SIG-M5 treated with dmso at 0.1 percent for 504 hours (cell line): Measurements from ENCODE around the gene CD99.

Experiments used
- DNase-seq: peaks from one replicate; lab custom pipeline; 2025; ENCODE audit not compliant: unreplicated experiment; lab: John Stamatoyannopoulos, UW

CD99 gene

GRCh38 chrX:2697741-2698299 is 6.7 kb downstream of the CD99 start:
- no peak for DNase-seq

- DNase-seq, result no peak
Measured at GRCh38 chrX:2698604-2699003, 7.5 kb downstream of the CD99 start.

GRCh38 chrX:2699959-2700358 is 8.9 kb downstream of the CD99 start:
- no peak for DNase-seq

GRCh38 chrX:2700405-2701320 is 9.6 kb downstream of the CD99 start:
- DNase-seq, result no peak

DNA sequence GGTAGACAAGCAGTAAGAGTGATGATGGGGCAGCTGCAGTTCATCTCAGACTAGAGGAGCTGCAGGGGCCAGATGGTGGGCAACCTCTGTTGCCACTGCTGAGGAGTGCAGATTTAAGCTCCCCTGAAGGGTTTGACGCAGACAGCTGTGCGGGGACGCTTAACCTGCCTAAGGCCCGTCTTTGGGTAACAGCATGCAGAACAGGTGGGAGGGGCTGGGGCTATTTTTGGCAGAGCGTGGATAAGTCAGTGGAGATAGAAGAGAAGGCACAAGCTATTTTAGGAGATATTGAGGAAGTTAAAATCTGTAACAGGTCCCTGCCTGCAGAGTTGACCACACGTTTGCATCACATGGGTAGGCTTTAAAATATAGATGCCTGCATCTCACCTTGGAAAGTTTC is 10.5 kb downstream of the CD99 start:
- DNase-seq, result no peak

GRCh38 chrX:2703991-2704369 is 12.9 kb downstream of the CD99 start:
- DNase-seq, result no peak

DNA sequence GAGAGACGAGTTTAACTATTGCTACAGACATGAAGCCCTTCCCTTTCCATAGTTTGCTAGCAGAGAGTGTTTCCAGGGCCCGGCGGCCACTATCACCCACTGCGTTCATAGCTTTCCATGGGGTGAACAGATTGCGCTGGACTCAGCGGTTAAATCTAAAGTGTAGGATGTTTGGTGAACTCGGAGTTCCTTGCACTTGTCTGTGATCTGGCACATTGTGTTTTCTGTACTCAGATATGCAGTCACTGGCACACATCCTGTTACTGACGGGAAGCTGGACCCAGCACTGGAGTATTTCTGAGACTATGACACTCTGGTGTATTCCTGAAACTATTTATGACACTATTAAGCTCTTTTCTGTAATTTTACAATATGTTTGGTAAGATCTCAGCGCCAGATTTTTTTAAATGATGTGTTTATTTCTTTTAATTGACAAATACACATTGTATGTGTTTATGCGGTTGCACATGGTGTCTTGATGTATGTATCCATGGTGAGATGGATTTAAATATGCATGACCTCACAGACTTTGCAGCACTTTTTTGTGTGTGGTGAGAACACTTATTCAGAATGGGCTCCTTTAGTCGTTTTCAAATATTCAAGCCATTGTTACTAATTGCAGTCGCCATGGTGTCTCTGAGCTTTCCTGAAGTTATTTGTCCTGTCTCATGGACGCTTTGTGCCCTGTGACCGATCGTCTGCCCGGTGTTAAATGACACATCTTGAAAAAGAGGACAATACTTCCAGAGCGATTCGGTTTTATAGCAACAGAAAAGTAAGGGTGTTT is 14.1 kb downstream of the CD99 start:
- DNase-seq, result no peak

- DNase-seq, result no peak
Measured at GRCh38 chrX:2707334-2707760, 16.3 kb downstream of the CD99 start.

DNA sequence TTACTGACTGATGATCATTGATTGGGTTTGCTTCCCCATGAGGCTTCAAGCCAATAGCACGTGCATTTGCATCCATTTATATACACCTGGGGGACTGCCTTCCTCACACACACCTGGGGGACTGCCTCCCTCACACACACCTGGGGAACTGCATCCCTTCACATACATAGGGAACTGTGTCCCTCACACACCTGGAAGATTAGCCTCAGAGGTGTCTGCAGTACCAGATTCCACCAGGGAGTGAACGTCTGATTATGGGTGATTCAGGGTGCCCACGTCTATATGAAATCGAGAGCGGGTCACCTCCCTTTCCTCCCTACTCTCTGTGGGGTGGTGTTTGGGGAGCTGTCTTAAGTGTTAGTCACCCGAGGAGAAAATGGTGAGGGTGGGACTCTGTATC is 16.9 kb downstream of the CD99 start:
- DNase-seq, result no peak

GRCh38 chrX:2708592-2709188 is 17.6 kb downstream of the CD99 start:
- DNase-seq, result no peak

DNA sequence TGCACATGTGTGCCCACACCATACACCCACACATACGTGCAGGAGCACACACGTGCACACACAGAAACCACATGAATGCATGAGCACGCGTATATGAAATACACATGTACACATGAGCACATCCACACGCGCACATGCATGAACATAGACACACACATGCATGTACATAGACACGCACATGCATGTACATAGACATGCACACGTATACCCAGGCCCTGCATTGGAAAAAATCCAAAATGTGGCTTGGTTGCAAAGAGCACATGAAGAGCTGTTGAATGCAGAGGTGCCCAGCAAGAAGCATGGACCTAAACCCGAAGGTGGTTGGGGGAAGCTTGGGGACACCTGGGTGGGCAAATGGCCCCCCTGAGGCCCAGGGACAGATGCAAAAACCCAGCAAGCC is 18.5 kb downstream of the CD99 start:
- DNase-seq, result no peak

GRCh38 chrX:2710041-2710840 is 19.1 kb downstream of the CD99 start:
- no peak for DNase-seq

DNA sequence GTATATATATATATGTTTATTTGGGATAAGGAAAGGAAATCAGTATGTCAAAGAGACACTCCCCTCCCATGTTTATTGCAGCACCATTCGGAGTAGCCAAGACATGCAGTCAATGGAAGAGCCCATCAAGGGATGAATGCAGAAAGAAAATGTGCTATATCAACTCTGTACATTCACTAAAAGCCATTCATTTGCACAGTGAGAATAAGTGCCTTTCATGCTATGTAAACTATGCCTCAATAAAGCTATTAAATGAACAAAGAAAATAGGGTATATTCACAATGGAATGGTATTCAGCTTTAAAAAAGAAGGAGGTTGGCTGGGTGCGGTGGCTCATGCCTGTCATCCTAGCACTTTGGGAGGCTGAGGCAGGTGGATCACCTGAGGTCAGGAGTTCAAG is 20.3 kb downstream of the CD99 start:
- no peak for DNase-seq

DNA sequence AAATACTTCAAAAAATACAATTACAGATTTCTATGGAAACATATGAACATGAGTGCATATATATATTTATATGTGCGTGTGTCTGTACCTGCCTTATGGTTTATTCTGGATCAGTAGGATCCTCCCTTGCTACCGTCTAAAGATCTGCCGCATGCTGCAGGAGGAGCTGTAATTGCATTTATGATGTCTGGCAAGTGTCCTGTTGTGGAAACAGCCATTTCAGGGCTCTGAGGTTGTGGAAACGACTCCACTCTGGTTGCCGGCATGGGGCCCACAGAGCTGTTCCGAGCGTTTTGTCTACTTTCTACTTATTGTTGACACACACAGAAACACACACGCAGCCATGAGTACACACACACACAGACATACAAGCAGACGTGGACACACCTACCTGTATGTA is 21.3 kb downstream of the CD99 start:
- no peak for DNase-seq

DNA sequence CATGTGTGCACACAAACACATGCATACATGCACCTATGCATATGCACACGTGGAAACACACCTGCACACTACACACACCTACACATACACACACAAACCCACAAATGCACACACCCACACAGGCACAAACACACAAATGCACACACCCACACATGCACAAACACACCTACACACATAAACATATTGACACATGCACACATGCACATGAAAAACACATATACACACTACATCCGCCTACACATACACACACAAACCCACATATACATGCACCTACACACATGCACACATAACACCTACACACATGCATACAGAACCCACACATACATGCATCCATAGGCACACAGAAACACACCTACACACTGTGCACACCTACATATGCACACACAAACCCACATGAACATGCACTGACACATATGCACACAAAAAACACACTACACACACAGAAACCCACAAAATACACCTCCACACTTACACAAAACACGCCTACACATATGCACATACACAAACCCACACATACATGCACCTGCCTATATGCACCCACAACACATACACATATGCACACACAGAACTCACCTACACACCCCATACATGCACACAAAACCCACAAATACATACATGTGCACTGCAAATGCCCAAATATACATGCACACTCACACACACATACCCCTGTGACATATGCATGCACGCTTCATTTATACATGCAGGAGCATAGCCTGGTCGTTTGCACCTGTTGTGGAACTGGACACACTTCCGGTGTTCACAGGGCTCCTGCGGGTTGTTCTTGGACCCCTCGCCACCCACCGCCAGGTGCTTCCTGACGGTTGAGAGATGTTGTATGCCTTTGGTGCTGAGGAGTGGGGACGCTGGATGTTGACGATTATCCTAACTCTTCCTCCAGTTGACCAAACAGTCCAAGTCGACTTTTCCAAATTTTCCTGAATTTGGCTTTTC is 22.1 kb downstream of the CD99 start:
- DNase-seq, result no peak

- no peak for DNase-seq
Measured at GRCh38 chrX:2714551-2714950, 23.5 kb downstream of the CD99 start.

DNA sequence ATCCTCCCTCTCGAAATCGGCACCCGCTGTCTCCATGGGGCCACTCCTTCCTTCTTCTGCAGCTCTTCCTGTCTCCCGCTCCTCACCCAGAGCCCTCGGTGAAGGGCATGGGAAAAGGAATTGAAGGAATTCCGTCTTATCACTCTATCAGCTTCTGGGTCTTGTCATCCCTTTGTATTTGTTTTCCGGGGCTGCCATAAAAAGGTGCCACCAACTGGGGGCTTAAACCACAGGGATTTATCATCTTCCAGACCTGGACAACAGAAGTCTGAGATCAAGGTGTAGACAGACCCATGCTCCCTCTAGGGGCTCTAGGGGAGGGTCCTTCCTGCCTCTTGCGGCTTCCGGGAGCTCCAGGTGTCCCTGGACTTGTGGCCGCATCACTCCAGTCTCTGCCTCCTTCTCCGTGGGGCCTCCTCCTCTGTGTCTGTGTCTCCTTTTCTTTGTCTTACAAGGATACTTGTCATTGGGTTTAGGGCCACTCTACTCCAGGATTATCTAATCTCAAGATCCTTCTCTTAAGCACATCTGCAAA is 24.0 kb downstream of the CD99 start:
- no peak for DNase-seq

DNA sequence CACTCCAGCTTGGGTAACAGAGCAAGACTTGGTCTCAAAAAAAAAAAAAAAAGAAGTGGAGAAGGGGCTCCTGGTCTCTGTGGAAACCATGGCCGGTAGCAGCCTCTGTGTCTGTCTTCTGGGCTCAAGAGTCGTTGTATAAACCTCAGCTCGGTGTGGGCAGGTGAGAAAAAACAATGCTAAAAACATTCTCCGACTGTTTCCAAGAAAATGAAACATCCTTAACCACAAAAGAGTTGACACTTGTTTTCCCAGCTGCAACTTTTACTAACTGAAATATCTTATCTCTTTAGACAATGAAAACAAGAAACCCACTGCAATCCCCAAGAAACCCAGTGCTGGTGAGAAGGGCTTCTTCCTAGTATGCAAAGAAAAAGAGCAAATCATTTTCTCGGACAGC is 26.2 kb downstream of the CD99 start:
- no peak for DNase-seq

GRCh38 chrX:2718821-2719220 is 27.7 kb downstream of the CD99 start:
- DNase-seq, result no peak
